Occipital lobe (tissue), 2 donors: ENCODE data around the gene KIF19. TPM values are rescaled to one million over a fixed set of nuclear protein-coding genes. Genes with fewer than 3 reads are reported as not detected.

Source experiments
- DNase-seq: peaks from one replicate; lab custom pipeline; 2025; lab: John Stamatoyannopoulos, UW
- total RNA-seq: library from RNA; depleted of rRNA; stranded (reverse); fragments of >200 nt; gene quantifications from one replicate; pipeline ENCODE4 v1.2.3, GENCODE V29; 2014

The KIF19 gene
- total RNA-seq, 1 donor from 2014 or later = not detected

GRCh38 chr17:74339537-74340195 lies 13.6 kb downstream of the KIF19 start:
- no peak for DNase-seq

GRCh38 chr17:74340470-74341023 lies 14.5 kb downstream of the KIF19 start:
- DNase-seq = no peak

GRCh38 chr17:74342224-74342623 lies 16.2 kb downstream of the KIF19 start:
- no peak for DNase-seq

- DNase-seq = no peak
These were observed 17.1 kb downstream of the KIF19 start for GRCh38 chr17:74343121-74343520.

GRCh38 chr17:74343526-74344284 lies 17.7 kb downstream of the KIF19 start:
- DNase-seq = no peak

GRCh38 chr17:74344658-74345057 lies 18.6 kb downstream of the KIF19 start:
- no peak for DNase-seq

- no peak for DNase-seq
These were observed 19.6 kb downstream of the KIF19 start for GRCh38 chr17:74345433-74346241.

- DNase-seq = no peak
These were observed 21.6 kb downstream of the KIF19 start for GRCh38 chr17:74347646-74348045.

- DNase-seq = no peak
These were observed 23.1 kb downstream of the KIF19 start for GRCh38 chr17:74349120-74349519.

- no peak for DNase-seq
These were observed 24.5 kb downstream of the KIF19 start for GRCh38 chr17:74350486-74350885.

- no peak for DNase-seq
These were observed 25.7 kb downstream of the KIF19 start for GRCh38 chr17:74351552-74352210.

GRCh38 chr17:74353446-74354060 lies 27.5 kb downstream of the KIF19 start:
- DNase-seq = no peak

- no peak for DNase-seq
These were observed 28.1 kb downstream of the KIF19 start for GRCh38 chr17:74354123-74354522.

GRCh38 chr17:74354561-74354960 lies 28.5 kb downstream of the KIF19 start:
- no peak for DNase-seq

- no peak for DNase-seq
These were observed 29.0 kb downstream of the KIF19 start for GRCh38 chr17:74355065-74355464.

GRCh38 chr17:74356646-74357465 lies 30.8 kb downstream of the KIF19 start:
- DNase-seq = no peak

- DNase-seq = no peak
These were observed 31.4 kb downstream of the KIF19 start for GRCh38 chr17:74357466-74357809.

- no peak for DNase-seq
These were observed 32.7 kb downstream of the KIF19 start for GRCh38 chr17:74358697-74359096.

GRCh38 chr17:74359916-74360315 lies 33.9 kb downstream of the KIF19 start:
- no peak for DNase-seq

- no peak for DNase-seq
These were observed 34.8 kb downstream of the KIF19 start for GRCh38 chr17:74360899-74361229.
